GM21576 (cell line): ENCODE measurements around the gene ARHGAP32.

ENCODE experiments used
- ATAC-seq: cut with Tn5 transposase; IDR thresholded peaks from one replicate; pipeline ENCODE4 v1.9.1; 2021; ENCODE audit warnings: mild to moderate bottlenecking, moderate library complexity; ENCODE audit not compliant: unreplicated experiment

ARHGAP32 gene

DNA sequence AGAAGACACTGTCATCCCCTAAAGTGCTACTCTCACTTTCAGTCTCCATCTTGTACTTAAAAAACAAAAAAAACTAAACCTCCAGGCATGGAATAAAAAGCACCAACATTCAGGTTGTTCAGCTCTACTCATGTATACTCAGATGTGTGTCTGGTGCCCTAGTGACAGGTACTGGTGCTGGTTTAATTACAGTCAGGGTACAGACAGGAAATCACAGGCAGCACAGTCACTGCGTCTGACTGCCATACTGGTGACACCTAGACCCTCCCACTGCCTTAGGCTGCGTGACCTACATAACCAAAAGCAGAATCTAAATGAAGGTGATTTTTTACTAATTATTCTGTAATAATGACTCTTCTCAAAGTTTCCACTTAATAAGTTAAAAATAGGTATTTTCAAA is at the start of gene ARHGAP32:
Gene ARHGAP32, minus strand, starts transcription at position 176 of the 400 bp plus-strand sequence. Its CDS starts 127 bp downstream, at position 49.
- no peak for ATAC-seq

DNA sequence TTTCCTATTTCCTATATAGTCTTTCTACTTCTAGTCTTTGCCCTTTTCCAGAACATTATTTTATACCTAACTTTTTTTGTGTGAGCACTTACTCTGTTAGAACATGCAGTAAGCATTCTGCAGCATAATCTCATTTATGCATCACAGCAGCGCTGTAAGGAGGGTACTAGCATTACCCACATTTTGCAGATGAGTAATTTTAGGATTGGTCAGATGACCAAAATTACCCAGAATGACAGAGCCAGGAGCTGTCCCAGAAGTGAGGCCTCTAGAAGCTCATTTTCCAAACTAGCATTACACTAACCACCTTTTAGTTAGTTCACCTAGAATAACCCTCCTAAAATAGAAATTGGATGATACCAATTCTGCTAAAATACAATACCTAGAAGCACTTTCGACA is 47.1 kb upstream of the ARHGAP32 start:
- ATAC-seq = no peak

- ATAC-seq = no peak
Observed at GRCh38 chr11:129237880-129238638, 45.9 kb upstream of the ARHGAP32 start.

DNA sequence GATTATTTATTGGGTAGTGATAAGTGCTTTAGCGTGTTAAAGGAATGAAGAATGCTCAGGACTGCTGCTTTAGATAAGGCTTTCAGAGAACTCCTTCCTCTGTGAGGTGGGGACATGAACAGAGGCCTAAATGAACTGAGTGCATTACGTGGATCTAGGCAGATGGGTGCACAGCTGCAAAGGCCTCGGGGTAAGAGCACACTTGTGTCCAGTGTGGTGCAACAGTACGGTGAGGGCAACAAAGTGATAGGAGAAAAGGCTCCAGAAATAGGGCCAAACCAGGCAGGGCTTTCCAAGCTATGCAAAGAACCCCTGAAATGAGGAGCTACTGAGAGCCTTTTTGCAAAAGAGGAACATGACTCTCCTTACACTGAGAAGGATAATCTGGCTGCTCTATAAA is 45.3 kb upstream of the ARHGAP32 start:
- ATAC-seq = no peak

DNA sequence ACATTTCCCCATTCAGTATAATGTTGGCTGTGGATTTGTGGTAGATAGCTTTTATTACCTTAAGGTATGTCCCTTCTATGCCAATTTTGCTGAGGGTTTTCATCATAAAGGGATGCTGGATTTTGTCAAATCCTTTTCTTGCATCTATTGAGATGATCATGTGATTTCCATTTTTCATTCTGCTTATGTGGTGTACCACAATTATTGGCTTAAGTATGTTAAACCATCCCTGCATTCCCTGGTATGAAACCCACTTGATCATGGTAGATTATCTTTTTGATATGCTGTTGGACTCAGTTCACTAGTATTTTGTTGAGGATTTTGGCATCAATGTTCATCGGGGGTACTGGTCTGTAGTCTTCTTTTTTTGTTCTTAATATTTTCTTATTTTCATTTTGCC is 44.7 kb upstream of the ARHGAP32 start:
- ATAC-seq = no peak

GRCh38 chr11:129234978-129235377 is 42.9 kb upstream of the ARHGAP32 start:
- no peak for ATAC-seq

GRCh38 chr11:129230006-129230405 is 37.9 kb upstream of the ARHGAP32 start:
- no peak for ATAC-seq

DNA sequence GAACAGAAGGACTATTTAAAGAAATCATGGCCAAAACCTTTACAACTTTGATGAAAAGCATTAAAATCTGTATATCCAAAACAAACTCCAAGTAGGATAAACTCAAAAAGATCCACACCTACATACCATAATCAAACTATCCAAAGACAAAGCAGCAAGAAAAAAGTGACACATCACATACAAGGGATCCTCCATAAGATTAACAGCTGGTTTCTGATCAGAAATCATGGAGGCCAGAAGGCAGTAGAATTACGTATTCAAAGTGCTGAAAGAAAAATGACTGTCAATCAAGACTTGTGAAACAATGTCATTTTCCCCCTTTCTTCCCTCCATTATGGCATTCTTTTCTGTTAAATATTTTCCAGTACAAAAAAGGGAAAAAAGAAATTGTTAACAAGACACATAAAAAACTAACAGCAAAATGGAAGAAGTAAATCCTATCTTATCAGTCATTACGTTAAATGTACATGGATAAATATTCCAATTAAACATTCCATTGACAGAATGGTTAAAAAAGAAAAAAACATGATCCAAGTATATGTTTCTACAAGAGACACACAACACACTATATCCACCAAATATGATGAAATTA is 34.2 kb upstream of the ARHGAP32 start:
- no peak for ATAC-seq

GRCh38 chr11:129225190-129225589 is 33.1 kb upstream of the ARHGAP32 start:
- no peak for ATAC-seq

DNA sequence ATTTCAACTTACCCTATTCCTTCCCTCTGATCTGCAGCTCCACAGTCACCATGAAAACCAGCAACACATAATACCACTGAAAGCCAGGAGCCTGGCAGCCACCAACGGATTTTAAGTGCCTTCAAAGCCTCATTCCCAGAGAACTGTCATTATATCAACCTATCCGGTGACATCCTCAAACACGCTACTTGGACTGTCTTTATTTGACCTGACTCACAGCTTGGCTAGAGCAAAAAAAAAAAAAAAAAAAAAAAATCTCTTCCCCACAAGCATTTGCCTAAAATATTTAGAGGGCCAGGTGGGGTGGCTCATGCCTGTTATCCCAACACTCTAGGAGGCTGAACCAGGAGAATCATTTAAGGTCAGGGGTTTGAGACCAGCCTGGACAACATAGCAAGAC is 32.4 kb upstream of the ARHGAP32 start:
- ATAC-seq = no peak

GRCh38 chr11:129223701-129224149 is 31.6 kb upstream of the ARHGAP32 start:
- ATAC-seq = no peak

- no peak for ATAC-seq
Observed at GRCh38 chr11:129223260-129223659, 31.1 kb upstream of the ARHGAP32 start.

GRCh38 chr11:129222158-129222557 is 30.0 kb upstream of the ARHGAP32 start:
- ATAC-seq = no peak

GRCh38 chr11:129215506-129216245 is 23.6 kb upstream of the ARHGAP32 start:
- no peak for ATAC-seq

GRCh38 chr11:129214710-129215295 is 22.7 kb upstream of the ARHGAP32 start:
- ATAC-seq = no peak

- ATAC-seq = no peak
Observed at GRCh38 chr11:129213261-129213660, 21.1 kb upstream of the ARHGAP32 start.

DNA sequence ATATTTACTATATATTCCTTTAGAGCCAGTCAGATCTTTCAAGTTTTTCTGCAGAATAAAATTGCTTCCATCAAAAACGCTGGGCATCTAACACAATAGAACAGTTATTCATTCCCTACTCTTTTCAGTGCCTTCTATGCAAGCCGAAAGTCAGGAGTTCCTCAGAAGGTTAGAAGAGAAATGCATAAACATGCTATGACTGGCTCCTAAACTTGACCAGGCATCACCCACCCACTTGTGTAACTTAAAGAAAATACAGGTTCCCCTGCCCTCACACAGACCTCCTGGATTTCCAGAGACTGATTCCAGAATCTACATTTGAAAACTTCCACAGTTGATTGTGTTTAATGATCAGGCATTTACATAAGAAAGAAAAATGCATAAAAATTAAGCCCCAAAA is 19.3 kb upstream of the ARHGAP32 start:
- no peak for ATAC-seq

DNA sequence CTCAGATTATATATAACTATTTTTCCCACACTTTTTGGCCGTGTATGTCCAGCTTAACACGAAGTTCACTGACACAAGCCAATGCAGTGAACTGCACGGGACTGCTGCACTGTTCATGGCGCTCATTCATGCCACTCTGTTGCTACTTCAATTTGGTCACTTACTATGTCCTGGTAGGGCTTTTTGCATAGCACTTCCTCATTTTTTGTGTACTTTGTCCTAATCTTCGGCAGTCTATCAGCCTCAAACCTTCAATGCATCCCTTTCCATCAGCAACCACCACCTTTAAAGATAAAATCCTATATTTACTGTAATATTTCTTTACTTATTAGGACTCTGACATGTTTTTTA is 18.7 kb upstream of the ARHGAP32 start:
- ATAC-seq = no peak

GRCh38 chr11:129209891-129210830 is 18.0 kb upstream of the ARHGAP32 start:
- ATAC-seq = no peak

- ATAC-seq = no peak
Observed at GRCh38 chr11:129208863-129209262, 16.7 kb upstream of the ARHGAP32 start.
